Measurements from ENCODE around the gene KYNU.

KYNU gene

GRCh38 chr2:142834021-142834420, 43.4 kb upstream of the KYNU start:
- no peak for TF ChIP-seq ZNF311 (tag by site-specific recombination; IDR thresholded peaks at IDR 0.05; ENCODE audit: borderline replicate concordance)
- TF ChIP-seq ZNF610 (tag by site-specific recombination; IDR thresholded peaks at IDR 0.05; ENCODE audit: borderline replicate concordance), result no peak
- no peak for TF ChIP-seq ZSCAN18 (tag by site-specific recombination; IDR thresholded peaks at IDR 0.05)
- no peak for TF ChIP-seq SP2 (tag by site-specific recombination; IDR thresholded peaks at IDR 0.05)
- no peak for TF ChIP-seq ZNF624 (tag by site-specific recombination; IDR thresholded peaks at IDR 0.05)
- TF ChIP-seq PRDM1 (tag by site-specific recombination; IDR thresholded peaks at IDR 0.05), result no peak
- no peak for TF ChIP-seq ZNF501 (tag by site-specific recombination; IDR thresholded peaks at IDR 0.05)
- TF ChIP-seq ZNF366 (tag by site-specific recombination; conservative IDR thresholded peaks at IDR 0.05), result no peak
- no peak for TF ChIP-seq ZNF221 (tag by site-specific recombination; IDR thresholded peaks at IDR 0.05; ENCODE audit: borderline replicate concordance)
- TF ChIP-seq ZNF768 (tag by site-specific recombination; IDR thresholded peaks at IDR 0.05), result no peak
- TF ChIP-seq ZNF785 (tag by site-specific recombination; IDR thresholded peaks at IDR 0.05), result no peak
- TF ChIP-seq ZNF510 (tag by site-specific recombination; IDR thresholded peaks at IDR 0.05; ENCODE audit: insufficient replicate concordance), result no peak
- no peak for TF ChIP-seq PRDM4 (tag by site-specific recombination; IDR thresholded peaks at IDR 0.05)
- TF ChIP-seq ZNF140 (tag by site-specific recombination; IDR thresholded peaks at IDR 0.05), result no peak
- no peak for TF ChIP-seq ZNF677 (tag by site-specific recombination; IDR thresholded peaks at IDR 0.05)
- no peak for TF ChIP-seq ZNF404 (tag by site-specific recombination; IDR thresholded peaks at IDR 0.05)
- TF ChIP-seq ZNF423 (tag by site-specific recombination; IDR thresholded peaks at IDR 0.05), result no peak
- Histone ChIP-seq H3K9me3 (ENCODE audit: control insufficient read depth, insufficient read depth, low read depth, low read length) (no peaks in the 10 kb centered on the region), H3K27ac (ENCODE audit: extremely low read depth, low read depth, low read length) (no peak overlapping the region), H3K36me3 (ENCODE audit: control insufficient read depth in 2 of 2, insufficient read depth in 1 of 2, low read length in 2 of 2) (no peaks in the 10 kb centered on the region), H3K4me1 (ENCODE audit: control insufficient read depth, insufficient read depth, low read length) (no peaks in the 10 kb centered on the region), H3K4me3 (ENCODE audit: low read depth, low read length) (no peak overlapping the region)
- ChIA-PET POLR2A (no interaction called here), CTCF (no interaction called here)

GRCh38 chr2:142840436-142840835, 37.0 kb upstream of the KYNU start:
- Histone ChIP-seq H3K4me3 (ENCODE audit: low read depth, low read length) (no peak overlapping the region), H3K4me1 (ENCODE audit: control insufficient read depth, insufficient read depth, low read length) (no peaks in the 10 kb centered on the region), H3K9me3 (ENCODE audit: control insufficient read depth, insufficient read depth, low read depth, low read length) (no peaks in the 10 kb centered on the region), H3K36me3 (ENCODE audit: control insufficient read depth in 2 of 2, insufficient read depth in 1 of 2, low read length in 2 of 2) (no peaks in the 10 kb centered on the region), H3K27ac (ENCODE audit: extremely low read depth, low read depth, low read length) (no peak overlapping the region)
- CTCF ChIA-PET, result no interaction called here
- no peak for TF ChIP-seq ZNF629 (tag by site-specific recombination; IDR thresholded peaks at IDR 0.05)
- no peak for TF ChIP-seq GFI1B (tag by site-specific recombination; IDR thresholded peaks at IDR 0.05)
- TF ChIP-seq ZEB2 (tag by site-specific recombination; IDR thresholded peaks at IDR 0.05), result no peak
- TF ChIP-seq ZNF214 (tag by site-specific recombination; IDR thresholded peaks at IDR 0.05; ENCODE audit: borderline replicate concordance), result no peak
- TF ChIP-seq ZNF221 (tag by site-specific recombination; IDR thresholded peaks at IDR 0.05; ENCODE audit: borderline replicate concordance), result no peak
- no peak for TF ChIP-seq ZNF175 (tag by site-specific recombination; IDR thresholded peaks at IDR 0.05)
- TF ChIP-seq ZNF16 (tag by site-specific recombination; IDR thresholded peaks at IDR 0.05; ENCODE audit: low read depth), result no peak
- TF ChIP-seq ZNF391 (tag by site-specific recombination; IDR thresholded peaks at IDR 0.05; ENCODE audit: borderline replicate concordance, low read depth), result no peak
- no peak for TF ChIP-seq SP2 (tag by site-specific recombination; IDR thresholded peaks at IDR 0.05)
- POLR2A ChIA-PET, result no interaction called here

Measured in HEK293 (cell line).